Astrocyte (in vitro differentiated cells and primary cell): Measurements from ENCODE around the gene CES5A. TPM values are rescaled to one million over a fixed set of nuclear protein-coding genes. Genes with fewer than 3 reads are reported as not detected.

ENCODE experiments used
- DNase-seq: peaks from one replicate; pipeline ENCODE4 v3.0.0-alpha.2; 2010; ENCODE audit warnings: low read depth
- FAIRE-seq: peaks from 2 replicates; lab custom pipeline; 2011; peaks lifted over from hg19 to GRCh38; lab: Jason Lieb, UNC
- H2AFZ ChIP-seq: 2 replicates; pipeline ENCODE4 v1.6.0; 2012; ENCODE audit warnings: low read depth, low read length, inconsistent platforms
- H3K27ac ChIP-seq: 2 replicates; pipeline ENCODE4 v1.5.1; 2011; ENCODE audit warnings: low read depth, low read length, inconsistent platforms
- H3K27me3 ChIP-seq: 2 replicates; pipeline ENCODE4 v1.6.0; 2011; ENCODE audit warnings: low read length, inconsistent platforms; ENCODE audit not compliant: insufficient read depth
- H3K36me3 ChIP-seq: 2 replicates; pipeline ENCODE4 v1.5.1; 2011; ENCODE audit warnings: low read length, inconsistent platforms; ENCODE audit not compliant: insufficient read depth
- H3K4me1 ChIP-seq: 2 replicates; pipeline ENCODE4 v1.5.1; 2011; ENCODE audit warnings: low read length, inconsistent platforms; ENCODE audit not compliant: insufficient read depth
- H3K4me2 ChIP-seq: 2 replicates; pipeline ENCODE4 v1.6.0; 2012; ENCODE audit warnings: low read length, inconsistent platforms
- H3K4me3 ChIP-seq: 2 replicates; pipeline ENCODE4 v1.5.1; 2011; ENCODE audit warnings: low read depth, mild to moderate bottlenecking, low read length, inconsistent platforms; ENCODE audit not compliant: insufficient read depth
- H3K79me2 ChIP-seq: 2 replicates; pipeline ENCODE4 v1.6.0; 2012; ENCODE audit warnings: mild to moderate bottlenecking, low read length, inconsistent platforms; ENCODE audit not compliant: insufficient read depth
- H3K9ac ChIP-seq: 2 replicates; pipeline ENCODE4 v1.6.0; 2012; ENCODE audit warnings: mild to moderate bottlenecking, low read length, inconsistent platforms
- H3K9me3 ChIP-seq: 2 replicates; pipeline ENCODE4 v1.5.1; 2012; ENCODE audit warnings: low read depth, mild to moderate bottlenecking, low read length, inconsistent platforms; ENCODE audit not compliant: insufficient read depth
- H4K20me1 ChIP-seq: 2 replicates; pipeline ENCODE4 v1.6.0; 2012; ENCODE audit warnings: low read length, inconsistent platforms; ENCODE audit not compliant: insufficient read depth
- H3K27ac Mint-ChIP-seq: one replicate; pipeline ENCODE4 v1.8.0; 2021; ENCODE audit warnings: mild to moderate bottlenecking, mixed read lengths; ENCODE audit not compliant: unreplicated experiment
- H3K27me3 Mint-ChIP-seq: one replicate; pipeline ENCODE4 v1.8.0; 2021; ENCODE audit warnings: low read depth, mixed read lengths; ENCODE audit not compliant: unreplicated experiment
- H3K36me3 Mint-ChIP-seq: one replicate; pipeline ENCODE4 v1.8.0; 2021; ENCODE audit warnings: low read depth, mixed read lengths; ENCODE audit not compliant: unreplicated experiment
- H3K4me1 Mint-ChIP-seq: one replicate; pipeline ENCODE4 v1.8.0; 2021; ENCODE audit warnings: low read depth, mixed read lengths; ENCODE audit not compliant: unreplicated experiment
- H3K4me3 Mint-ChIP-seq: one replicate; pipeline ENCODE4 v1.8.0; 2021; ENCODE audit warnings: mild to moderate bottlenecking, moderate library complexity, mixed read lengths; ENCODE audit not compliant: unreplicated experiment
- H3K9me3 Mint-ChIP-seq: one replicate; pipeline ENCODE4 v1.8.0; 2021; ENCODE audit warnings: mild to moderate bottlenecking, mixed read lengths; ENCODE audit not compliant: unreplicated experiment
- CTCF ChIP-seq: IDR thresholded peaks from 2 replicates; pipeline ENCODE4 v1.5.1; 2011; ENCODE audit warnings: low read depth, mild to moderate bottlenecking, inconsistent platforms, low read length, moderate library complexity; ENCODE audit not compliant: insufficient read depth
- EZH2 ChIP-seq: IDR thresholded peaks from 2 replicates; pipeline ENCODE4 v1.6.1; 2012; ENCODE audit warnings: mild to moderate bottlenecking, low read length, inconsistent platforms; ENCODE audit not compliant: insufficient read depth
- total RNA-seq: library from RNA; stranded (reverse); gene quantifications from 2 replicates; pipeline ENCODE4 v1.2.1, GENCODE V29; 2021

CES5A gene
- total RNA-seq, 1 donor from 2014 or later = not detected

- H2AFZ ChIP-seq = no peak overlapping the region
- H3K4me1 Mint-ChIP-seq = no peaks in the 10 kb centered on the region
- no peaks in the 10 kb centered on the region for H3K36me3 Mint-ChIP-seq
- H3K9me3 ChIP-seq = no peaks in the 10 kb centered on the region
- no peaks in the 10 kb centered on the region for H3K36me3 ChIP-seq
- H3K4me2 ChIP-seq = no peak overlapping the region
- H3K4me3 Mint-ChIP-seq = no peak overlapping the region
- H3K27me3 Mint-ChIP-seq = peaks cover 7% of the 10 kb centered on the region
- H3K27ac Mint-ChIP-seq = no peak overlapping the region
- TF ChIP-seq CTCF = no peak
- no peak for TF ChIP-seq EZH2
- H3K79me2 ChIP-seq = no peaks in the 10 kb centered on the region
- H3K4me3 ChIP-seq = no peak overlapping the region
- no peak overlapping the region for H3K9ac ChIP-seq
- no peaks in the 10 kb centered on the region for H3K4me1 ChIP-seq
- no peak overlapping the region for H3K27ac ChIP-seq
- no peaks in the 10 kb centered on the region for H3K27me3 ChIP-seq
- FAIRE-seq (no peak), DNase-seq (no peak)
- H3K9me3 Mint-ChIP-seq = peaks cover 10% of the 10 kb centered on the region
- no peaks in the 10 kb centered on the region for H4K20me1 ChIP-seq
Observed at GRCh38 chr16:55898592-55898991, 23.4 kb upstream of the CES5A start.

GRCh38 chr16:55892821-55893220, 17.6 kb upstream of the CES5A start:
- H3K27me3 ChIP-seq = no peaks in the 10 kb centered on the region
- FAIRE-seq = no peak
- peaks cover 22% of the 10 kb centered on the region for H3K9me3 Mint-ChIP-seq

More at GRCh38 chr16:55892821-55893220, 17.6 kb upstream of the CES5A start:
- no peak overlapping the region for H3K27ac Mint-ChIP-seq
- no peak overlapping the region for H3K4me3 Mint-ChIP-seq
- Histone ChIP-seq H3K9ac (no peak overlapping the region), H3K4me3 (no peak overlapping the region), H3K9me3 (peaks cover 11% of the 10 kb centered on the region), H2AFZ (no peak overlapping the region), H3K79me2 (no peaks in the 10 kb centered on the region), H3K4me2 (no peak overlapping the region), H3K36me3 (no peaks in the 10 kb centered on the region), H3K27ac (no peak overlapping the region), H4K20me1 (no peaks in the 10 kb centered on the region), H3K4me1 (no peaks in the 10 kb centered on the region)
- no peak for DNase-seq
- no peaks in the 10 kb centered on the region for H3K36me3 Mint-ChIP-seq
- TF ChIP-seq CTCF (no peak), EZH2 (no peak)
- H3K27me3 Mint-ChIP-seq = no peaks in the 10 kb centered on the region
- no peaks in the 10 kb centered on the region for H3K4me1 Mint-ChIP-seq
